Suppressor macrophage treated with lipopolysaccharide for 4 hours (primary cell): ENCODE data around the gene BCAT1.
"Not testable (repeated sequence)": the region's sequence is repeated elsewhere in the genome, so short reads cannot be mapped to it uniquely, and the experiment has no call there.

Source experiments
- DNase-seq: peaks from one replicate; pipeline ENCODE4 v3.0.0-alpha.2; 2020

BCAT1 gene

DNA sequence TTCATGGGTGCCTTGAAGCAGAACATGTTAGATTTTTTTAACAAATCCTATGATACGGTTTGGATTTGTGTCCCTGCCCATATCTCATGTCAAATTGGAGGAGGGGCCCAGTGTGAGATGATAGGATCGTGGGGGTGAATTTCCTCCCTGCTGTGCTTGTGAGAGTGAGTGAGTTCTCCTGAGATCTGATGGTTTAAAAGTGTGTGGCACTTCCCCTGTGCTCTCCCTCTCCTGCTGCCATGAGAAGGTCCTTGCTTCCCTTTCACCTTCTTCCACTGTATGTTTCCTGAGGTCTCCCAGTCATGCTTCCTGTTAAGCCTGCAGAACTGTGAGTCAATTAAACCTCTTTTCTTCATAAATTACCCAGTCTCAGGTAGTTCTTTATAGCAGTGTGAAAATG is 97.0 kb downstream of the BCAT1 start:
- not testable (repeated sequence) for DNase-seq

DNA sequence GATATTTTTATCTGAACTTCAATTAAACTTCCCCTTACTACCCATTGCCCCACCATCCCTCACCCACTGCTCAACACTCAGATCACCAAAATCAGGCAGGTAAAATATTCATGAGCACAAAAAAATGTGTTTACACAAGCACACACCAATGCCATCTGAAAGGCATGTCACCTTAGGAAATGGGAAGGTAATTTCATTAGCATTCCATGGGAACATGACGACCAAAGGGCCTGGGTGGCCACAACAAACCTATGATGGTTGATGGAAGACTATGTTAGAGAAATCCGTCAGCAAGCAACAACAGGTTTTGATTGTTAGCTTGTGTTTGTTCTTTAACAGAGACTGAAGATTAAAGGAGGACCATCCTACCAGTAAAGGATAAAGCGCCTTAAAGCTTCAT is 97.6 kb downstream of the BCAT1 start:
- DNase-seq = no peak

DNA sequence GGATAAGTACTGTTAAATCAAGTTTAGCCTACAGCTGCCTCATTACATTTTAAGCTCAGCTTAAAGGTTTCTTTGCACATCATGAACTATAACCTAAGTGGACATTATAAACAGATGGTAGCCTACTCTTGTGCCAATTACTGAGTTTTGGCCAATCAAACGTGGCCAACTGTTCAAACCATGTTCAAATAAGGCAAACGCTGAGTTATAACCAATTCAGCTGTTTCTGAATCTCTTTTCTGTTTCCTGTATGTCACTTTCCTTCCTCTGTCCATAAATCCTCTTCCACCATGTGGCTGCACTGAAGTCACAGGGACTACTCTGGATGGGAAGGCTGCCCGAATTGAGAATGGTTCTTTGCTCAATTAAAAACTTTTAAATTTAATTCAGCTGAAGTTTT is 98.4 kb downstream of the BCAT1 start:
- DNase-seq = no peak

DNA sequence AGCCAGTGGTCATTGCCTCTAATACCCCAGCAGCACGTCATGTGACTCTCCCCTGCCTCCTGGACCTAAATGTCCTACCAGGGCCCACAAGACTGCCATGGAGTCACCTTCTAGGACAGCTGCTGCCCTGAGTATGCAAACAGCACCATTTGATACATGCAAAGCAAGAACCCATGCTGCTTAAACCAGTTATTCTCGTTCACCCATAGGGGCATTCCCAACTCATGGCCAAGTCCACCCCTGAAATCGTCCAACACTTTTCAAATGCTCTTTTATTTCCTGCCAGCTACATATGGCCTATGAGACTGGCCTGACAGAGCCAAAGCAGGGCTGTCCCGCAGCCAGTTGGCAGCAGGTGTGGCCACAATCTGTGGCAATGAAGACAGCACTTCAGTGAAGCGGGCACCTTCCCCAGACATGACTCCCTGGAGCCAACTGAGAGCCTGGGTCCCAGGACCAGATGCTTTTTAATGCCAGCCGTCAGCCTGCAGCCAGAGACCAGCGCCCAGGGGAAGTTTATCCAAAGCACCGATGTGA is 99.9 kb downstream of the BCAT1 start:
- DNase-seq = no peak

DNA sequence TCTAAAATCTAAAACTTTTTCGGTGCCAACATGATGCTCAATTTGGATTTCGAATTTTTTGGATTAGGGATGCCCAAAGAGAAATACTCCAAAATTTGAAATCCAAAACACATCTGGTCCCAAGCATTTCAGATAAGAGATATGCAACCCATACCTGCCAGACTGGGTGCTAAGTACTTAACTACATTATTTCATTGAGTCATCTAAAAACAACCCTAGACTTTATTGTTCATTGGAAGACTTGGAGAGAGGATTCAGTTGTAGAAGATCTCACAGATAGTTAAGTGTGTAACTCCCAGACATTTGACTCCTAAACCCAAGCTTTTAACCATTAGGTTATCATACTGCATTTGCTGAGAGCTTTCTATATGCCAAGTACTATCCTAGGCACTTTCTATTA is 102.2 kb downstream of the BCAT1 start:
- DNase-seq = no peak

DNA sequence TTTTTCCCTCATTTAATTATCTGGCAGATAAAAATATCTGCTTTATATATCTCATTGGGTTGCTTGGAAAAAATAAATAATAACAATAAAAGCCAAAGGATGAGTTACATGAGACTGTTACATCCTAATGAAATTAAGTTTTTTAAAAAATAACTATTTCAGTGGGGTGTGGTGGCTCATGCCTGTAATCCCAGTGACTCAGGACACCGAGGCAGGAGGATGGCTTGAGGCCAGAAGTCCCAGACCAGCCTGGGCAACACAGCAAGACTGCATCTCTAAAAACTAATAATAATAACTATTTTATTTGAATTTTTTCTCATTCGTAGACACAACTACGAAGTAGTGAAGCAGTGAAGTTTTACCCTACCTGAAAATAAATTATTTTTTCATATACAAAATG is 103.3 kb downstream of the BCAT1 start:
- DNase-seq = no peak

DNA sequence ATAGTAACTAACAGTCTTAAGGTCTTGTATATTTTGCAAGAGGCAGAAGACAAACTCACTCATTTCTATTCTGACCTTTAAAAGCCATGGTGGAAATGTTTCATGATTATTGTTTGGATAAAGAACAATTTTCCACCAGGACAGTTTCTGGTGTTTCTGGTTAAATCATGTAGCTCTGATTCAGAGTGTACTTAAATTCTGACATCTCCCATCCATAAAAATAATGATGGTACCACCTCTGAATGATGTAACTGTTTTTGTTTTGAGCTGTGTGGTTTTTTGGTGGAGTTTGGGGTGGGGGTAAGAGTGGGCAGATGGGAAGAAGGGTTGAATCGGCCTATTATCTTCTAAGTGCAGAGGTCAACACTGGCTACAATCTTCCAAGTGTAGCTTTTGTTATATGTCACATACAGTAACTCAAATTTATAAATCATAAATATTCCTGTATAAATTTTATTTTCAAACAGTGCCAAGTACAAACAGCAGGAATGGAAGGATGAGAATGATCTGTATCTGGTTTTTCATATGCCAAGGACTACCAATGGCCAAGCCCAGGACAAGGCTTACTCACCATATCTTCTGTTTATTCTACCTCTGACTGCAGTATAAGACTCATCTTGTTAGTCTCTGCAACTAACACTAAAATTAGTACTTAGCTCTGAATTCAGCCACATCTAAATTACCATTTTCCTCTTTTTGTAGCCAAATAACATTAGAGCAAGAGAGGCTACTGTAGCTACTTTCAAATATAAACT is 108.7 kb downstream of the BCAT1 start:
- DNase-seq = no peak

DNA sequence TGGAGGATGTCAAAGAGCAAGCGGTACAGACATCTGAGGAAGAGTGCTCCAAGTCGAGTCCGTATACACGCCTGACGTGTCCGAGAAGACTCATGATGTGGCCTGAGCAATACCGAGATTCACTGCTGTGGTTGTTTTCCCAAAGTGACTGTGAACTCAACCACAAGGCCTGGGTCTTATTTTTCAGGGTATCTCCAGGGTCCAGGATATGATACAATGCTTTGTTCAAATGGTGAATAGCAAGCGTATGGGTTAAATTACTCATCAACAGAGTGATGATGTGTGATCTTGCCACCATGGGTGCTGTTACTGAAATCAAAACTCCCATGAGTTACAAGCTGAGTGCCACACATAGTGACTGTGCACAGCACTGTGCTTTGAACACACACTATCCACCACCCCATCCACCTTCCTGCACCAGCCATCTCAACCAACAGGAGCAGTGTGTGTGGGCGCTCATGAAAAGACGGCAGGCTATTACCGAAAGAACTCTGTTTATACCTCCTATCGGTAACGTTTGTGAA is 109.6 kb downstream of the BCAT1 start:
- DNase-seq = peak; percentile 79

DNA sequence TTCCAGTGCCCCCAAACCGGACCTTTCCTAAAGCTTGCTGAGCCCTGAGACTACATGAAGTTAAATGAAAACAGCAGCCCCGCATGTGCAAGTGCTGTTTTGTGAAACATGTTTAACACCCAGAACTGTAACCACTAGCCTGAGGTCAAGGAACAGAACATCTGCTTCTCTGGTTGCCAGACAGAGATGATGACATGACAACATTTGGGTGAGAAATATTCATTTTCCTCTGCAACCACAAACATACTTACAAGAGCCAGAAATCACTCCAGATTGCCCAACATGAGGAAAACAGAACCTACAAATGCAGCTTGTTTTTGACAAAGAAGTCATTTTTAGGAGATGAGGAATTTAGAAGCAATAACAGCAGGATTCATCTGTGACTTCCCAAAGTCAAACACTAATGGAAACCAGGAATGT is 110.4 kb downstream of the BCAT1 start:
- DNase-seq = peak; percentile 87

DNA sequence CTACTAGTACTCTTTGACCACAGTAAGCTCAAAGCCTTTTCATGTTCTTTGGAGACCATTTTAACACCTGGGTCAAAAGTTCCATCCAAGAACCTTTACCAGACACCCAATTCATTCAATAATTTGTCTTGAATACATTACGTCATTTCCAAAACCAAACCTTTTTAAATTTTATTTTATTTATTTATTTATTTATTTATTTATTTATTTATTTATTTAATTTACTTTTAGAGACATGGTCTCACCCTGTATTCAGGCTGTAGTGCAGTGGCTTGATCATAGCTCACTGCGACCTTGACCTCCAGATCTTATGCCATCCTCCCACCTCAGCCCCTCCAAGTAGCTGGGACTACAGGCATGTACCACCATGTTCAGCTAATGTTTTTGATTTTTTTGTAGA is 113.5 kb downstream of the BCAT1 start:
- DNase-seq = no peak

DNA sequence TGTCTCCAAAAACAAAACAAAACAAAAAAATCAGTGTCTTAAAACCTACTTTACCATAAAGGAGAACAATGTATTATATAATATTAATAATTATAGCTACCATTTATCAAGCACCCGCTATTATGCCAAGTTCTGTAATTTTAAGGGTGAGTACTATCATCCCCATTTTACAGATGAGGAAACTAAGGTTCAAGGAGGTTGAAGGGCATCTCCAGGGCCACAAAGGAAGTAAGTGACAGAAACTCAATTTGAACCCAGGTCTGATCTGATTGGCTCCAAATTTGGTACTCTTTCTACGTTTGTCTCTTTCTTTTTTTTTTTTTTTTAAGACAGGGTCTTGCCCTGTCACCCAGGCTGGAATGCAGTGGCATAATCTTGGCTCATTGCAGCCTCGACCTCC is 115.4 kb downstream of the BCAT1 start:
- no peak for DNase-seq

DNA sequence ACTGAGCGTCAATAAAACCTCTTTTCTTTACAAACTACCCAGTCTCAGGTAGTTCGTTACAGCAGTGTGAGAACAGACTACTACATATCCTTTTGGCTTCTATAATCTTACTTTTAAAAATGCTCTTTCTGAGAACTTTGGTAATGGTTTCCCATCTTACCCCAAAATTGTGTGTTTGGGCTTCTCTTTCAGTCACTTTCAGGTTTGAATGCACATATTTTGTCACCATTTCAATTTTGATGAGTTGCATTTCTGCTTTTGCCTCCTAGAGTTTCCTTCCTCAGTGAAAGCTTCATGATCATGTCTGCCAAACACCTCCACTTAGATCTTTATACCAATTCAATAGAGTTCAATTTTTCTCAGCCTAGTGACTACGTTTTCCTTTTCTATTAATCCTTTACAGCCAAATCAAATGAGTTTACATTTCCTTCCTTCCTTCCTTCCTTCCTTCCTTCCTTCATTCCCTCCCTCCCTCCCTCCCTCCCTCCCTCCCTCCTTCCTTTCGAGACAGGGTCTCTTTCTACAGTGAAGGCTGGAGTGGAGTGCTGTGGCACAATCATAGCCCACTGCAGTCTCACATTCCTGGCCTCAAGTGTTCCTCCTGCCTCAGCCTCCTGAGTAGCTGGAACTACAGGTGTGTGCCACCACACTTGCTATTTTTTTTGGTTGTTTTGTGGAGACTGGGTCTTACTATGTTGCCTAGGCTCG is 124.9 kb downstream of the BCAT1 start:
- peak; percentile 27 for DNase-seq

DNA sequence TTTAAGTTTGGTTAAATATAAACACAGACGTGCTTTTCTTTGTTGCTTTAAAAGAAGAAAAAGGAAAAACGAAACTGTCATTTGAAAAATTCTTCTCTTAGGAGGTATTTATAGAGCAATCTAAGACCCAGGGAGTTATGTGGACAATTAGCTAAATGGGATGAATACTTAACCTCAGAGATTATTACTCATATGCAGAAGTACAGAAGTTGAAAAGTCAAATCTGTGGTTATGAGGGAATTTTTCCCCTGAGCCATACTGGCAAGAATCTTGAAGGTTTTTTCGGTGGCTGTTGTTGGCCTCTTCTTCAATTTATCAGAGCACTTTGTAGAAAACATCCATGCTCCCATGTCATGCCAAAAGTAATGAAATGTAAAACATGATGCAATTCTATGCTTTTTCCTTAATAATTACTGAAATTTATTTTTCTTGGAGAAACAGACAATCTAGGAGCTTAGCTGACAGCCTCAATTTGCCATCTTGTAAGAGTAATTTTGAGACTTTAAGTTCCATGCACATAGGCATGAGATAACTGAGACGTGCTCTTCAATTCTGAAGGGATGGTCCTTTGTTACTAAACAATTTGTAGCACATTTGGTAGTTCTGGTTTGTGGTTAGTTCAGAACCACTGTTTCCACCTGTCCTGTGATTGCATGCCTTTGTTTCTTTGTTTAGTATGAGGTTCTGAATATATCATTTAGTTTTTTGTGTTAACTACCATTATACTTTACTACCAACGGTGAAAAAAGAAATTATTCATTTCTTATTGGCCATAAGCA is 126.6 kb downstream of the BCAT1 start:
- peak; percentile 53 for DNase-seq

DNA sequence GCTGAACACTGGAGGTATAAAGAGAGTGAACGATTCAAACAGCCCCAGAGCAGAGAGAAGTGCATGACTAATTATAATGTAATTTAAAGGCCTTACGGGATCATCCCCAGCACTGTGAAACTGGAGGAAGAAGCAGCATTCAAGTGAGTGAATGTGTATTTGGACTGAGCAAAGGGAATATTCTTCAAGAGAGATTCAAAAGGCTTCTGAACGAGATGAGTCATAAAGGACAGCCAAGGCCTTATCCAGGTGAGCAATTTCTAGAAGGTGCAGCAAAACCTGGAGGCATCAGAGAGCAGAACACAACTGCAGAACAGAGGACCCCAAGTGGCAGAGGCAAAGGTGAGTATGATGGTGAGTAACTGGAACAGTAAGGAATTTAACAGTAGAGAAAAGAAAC is 127.2 kb downstream of the BCAT1 start:
- DNase-seq = no peak

DNA sequence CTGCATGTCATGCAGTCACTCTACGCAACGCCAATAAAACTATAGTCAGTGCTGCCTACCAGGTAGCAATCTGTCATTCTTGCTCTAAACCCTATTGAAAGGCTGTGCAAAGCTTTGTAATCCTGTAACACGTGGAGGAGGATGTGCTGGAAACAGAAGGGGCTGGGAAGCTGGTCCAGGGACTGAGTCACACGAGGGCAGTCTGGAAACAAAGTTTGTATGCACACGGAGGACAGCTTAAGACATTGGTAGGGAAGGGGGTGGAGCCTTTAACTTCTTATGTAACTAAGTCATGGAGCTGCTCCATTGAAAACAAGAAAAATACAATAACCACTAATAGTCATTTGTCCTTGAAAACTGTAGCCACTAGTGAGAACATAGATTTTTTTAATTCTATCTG is 128.0 kb downstream of the BCAT1 start:
- DNase-seq = no peak

DNA sequence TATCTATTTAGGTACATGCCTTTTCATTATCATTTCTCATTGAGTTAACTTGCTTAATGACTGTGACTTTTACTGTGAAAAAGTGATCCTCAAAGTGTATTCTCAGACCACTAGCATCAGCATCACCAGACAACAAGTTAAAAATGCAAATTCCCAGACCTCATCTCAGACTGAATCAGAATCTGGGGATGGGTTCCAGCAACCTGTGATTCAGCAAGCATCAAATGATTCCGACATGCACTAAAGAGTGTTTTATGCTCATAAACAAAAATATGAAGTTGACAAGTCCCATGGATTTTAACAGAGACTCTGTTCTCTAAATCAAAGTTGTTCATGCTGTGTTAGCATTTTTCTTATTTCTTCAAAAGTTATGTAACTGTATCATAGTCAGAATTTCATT is 130.6 kb downstream of the BCAT1 start:
- DNase-seq = no peak

DNA sequence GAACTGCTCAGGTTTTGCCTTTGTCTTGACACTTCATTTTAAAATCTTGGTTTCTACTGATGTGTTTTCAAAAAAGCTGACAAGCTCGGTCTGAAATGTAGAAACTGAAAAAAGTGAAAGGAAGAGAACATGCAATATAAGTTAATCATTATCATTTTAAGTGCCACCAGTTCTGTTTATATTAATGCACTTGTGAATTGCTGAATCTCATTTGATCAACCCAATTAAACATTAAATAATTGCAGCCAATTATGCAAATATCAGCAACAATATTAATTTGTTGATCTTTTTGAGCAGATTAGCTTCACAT is 133.8 kb downstream of the BCAT1 start:
- no peak for DNase-seq

DNA sequence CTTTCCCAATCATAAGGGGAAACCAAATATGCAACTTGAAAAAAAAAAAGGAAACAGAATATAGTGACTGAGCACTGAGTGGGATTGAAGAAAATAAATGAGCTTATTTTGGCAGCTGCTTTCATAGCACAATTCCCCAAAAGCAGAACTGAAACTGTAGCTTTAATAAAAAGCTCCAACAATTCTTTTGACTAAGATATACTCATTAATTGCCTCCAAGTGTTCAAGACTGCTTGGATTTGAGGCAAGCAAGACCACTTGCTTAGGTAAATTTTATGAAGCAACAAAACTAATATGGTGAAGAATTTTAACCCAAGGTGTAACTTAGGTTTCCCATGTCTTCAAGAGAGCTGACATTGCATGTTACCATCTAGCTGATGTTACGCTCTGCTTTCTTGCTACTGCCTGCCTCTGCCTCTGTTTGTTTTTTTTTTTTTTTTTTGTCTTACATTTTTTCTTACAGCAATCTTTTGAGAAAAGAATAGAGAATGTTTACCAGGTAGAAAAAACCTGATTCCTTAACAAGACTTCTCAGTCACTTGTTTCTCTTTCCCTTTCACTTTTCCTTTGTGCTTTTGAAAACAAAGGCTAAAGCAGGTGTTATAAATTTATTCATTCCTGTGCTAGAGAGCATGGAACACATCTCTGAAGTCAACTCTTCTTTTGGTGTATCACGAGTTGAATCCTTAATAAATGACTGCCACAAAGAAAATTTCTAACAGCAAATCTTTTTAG is 134.4 kb downstream of the BCAT1 start:
- peak; percentile 92 for DNase-seq

DNA sequence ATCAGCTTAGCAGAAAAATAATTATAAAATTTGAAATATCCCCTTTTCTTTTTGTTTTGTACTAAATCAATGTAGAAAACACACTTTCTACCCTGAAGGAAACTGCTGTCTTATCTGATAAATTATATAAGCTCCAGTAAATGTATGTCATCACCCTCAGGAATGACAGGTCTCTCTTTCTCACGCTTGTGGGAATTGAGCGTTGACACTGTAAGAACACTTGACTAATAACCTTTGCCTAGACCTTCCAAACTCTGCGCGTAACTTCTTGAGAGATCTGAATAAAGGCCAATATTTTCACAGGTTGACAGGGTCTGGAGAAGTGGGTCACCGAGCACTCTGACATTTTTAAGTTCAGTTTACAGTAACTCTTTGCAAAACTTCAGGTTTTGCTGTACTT is 138.5 kb downstream of the BCAT1 start:
- DNase-seq = no peak

DNA sequence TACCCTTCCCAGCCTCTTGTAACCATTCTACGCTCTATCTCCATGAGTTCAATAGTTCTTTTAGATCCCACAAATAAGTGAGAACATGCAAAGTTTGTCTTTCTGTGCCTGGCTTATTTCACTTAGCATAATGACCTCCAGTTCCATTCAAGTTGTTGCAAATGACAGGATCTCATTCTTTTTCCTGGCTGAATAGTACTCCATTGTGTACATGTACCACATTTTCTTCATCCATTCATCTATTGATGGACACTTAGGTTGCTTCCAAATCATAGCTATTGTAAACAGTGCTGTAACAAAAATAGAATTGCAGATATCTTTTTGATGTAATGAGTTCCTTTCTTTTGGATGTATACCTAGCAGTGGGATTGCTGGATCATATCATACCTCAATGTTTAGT is 139.6 kb downstream of the BCAT1 start:
- not testable (repeated sequence) for DNase-seq

DNA sequence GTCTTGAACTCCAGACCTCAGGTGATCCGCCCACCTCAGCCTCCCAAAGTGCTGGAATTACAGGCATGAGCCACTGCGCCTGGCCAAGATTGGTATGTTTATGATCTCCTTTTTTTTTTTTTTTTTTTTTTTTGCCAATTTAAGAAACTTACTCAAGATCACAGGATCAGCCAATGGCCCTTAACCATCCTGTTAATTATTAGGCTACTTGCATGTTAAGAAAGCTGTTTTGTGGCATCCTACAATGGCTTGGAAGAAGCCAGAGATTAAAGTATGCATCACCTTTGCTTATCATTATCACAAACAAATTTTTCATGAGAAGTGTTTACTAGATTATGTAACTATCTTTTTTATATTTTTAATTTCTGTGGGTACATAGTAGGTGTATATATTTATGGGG is 140.2 kb downstream of the BCAT1 start:
- no peak for DNase-seq

DNA sequence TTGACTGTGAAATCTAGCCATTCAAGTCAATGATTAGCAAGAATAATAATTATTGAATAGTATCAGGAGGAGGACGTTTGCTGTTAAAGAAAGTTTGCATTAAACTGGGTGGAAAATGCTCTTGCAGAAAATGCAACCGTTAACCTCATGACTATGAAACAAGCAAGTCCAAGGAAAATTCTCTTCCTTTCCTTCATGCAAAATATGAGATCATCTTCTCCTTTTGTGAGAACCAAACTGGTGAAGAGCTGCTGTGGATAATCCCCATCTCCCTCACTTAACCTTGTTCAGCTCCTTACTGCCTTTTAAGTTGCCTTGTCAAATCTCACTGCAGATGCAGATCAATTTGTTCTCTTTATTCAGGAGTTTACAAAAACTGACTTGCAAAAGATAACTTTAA is 142.5 kb downstream of the BCAT1 start:
- peak; percentile 28 for DNase-seq
